Activated CD4-positive, alpha-beta T cell treated with anti-CD3 and anti-CD28 coated beads, Interleukin-2, amount 50 U/mL, for 48 hours (primary cell): ENCODE results near the gene LCN2.
A peak's percentile ranks its signal among the peaks of the same experiment; 100 is the strongest.

Experiments
- DNase-seq, 2 experiments: peaks; one replicate each; pipeline ENCODE4 v3.0.0-alpha.2; 2020

Gene LCN2

GRCh38 chr9:128115187-128116103 is 33.8 kb upstream of the LCN2 start:
- DNase-seq: no peak

- no peak for DNase-seq
Measured at GRCh38 chr9:128116104-128117083, 32.9 kb upstream of the LCN2 start.

- peak; percentile 99 for DNase-seq
Measured at GRCh38 chr9:128117613-128118471, 31.4 kb upstream of the LCN2 start.

- DNase-seq: no peak
Measured at GRCh38 chr9:128118472-128118857, 30.8 kb upstream of the LCN2 start.

- DNase-seq: no peak
Measured at GRCh38 chr9:128118971-128119665, 30.1 kb upstream of the LCN2 start.

- DNase-seq: no peak
Measured at GRCh38 chr9:128120061-128120740, 29.1 kb upstream of the LCN2 start.

- DNase-seq: no peak
Measured at GRCh38 chr9:128120741-128121465, 28.4 kb upstream of the LCN2 start.

GRCh38 chr9:128121466-128121810 is 27.8 kb upstream of the LCN2 start:
- DNase-seq: no peak

GRCh38 chr9:128121924-128122808 is 27.1 kb upstream of the LCN2 start:
- no peak for DNase-seq

GRCh38 chr9:128122809-128123175 is 26.5 kb upstream of the LCN2 start:
- DNase-seq: no peak

- DNase-seq: no peak
Measured at GRCh38 chr9:128123451-128124080, 25.7 kb upstream of the LCN2 start.

- DNase-seq: no peak
Measured at GRCh38 chr9:128124451-128124850, 24.8 kb upstream of the LCN2 start.

- peak; percentile 68 to 75 for DNase-seq
Measured at GRCh38 chr9:128124873-128125579, 24.2 kb upstream of the LCN2 start.

- DNase-seq: no peak
Measured at GRCh38 chr9:128125580-128126354, 23.5 kb upstream of the LCN2 start.

GRCh38 chr9:128127568-128127989 is 21.7 kb upstream of the LCN2 start, which contains the start of gene PTGES2:
Gene PTGES2, minus strand, starts transcription at chr9:128127729. Its CDS starts 12 bp downstream, at chr9:128127717.
- DNase-seq: peak; percentile 77 to 82

GRCh38 chr9:128127990-128128835 is 21.0 kb upstream of the LCN2 start:
- DNase-seq: peak; percentile 80 to 83
